ENCODE measurements around the gene GIGYF1.
"Not testable (repeated sequence)": the region's sequence is repeated elsewhere in the genome, so short reads cannot be mapped to it uniquely, and the experiment has no call there.

GIGYF1 gene

DNA sequence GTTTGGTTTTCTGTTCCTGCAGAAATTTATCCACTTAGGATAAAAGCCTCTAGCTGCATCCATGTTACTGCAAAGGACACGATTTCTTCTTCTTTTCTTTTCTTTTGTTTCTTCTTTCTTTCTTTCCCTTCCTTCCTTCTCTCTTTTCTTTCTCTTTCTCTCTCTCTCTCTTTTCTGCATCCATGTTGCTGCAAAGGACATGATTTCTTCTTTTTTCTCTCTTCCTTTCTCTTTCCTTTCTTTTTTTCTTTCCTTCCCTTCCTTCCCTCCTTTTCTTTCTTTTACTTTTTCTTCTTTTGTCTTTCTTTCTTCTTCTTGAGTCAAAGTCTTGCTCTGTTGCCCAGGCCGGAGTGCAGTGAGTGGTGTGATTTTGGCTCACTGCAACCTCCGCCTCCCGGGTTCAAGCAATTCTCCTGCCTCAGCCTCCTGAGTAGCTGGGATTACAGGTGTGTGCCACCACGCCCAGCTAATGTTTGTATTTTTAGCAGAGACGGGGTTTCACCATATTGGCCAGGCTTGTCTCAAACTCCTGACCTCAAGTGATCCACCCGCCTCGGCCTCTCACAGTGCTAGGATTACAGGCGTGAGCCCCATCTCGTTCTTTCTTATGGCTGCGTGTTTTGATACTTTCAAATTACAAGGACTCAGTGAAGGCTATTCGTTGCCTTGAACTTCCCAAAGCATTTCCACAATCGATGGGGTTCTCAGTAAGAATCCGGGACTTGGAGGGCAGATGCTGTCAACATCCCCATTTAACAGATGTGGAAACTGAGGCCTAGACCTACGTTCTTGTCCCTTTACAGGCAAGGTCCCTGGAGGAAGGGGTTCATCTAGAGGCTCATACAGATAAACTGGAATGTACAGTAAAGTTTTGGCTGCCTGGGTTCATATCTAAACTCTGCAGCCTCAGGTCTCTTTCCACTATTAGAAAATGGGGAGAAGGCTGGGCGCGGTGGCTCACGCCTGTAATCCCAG, 22.4 kb downstream of the GIGYF1 start:
- DNase-seq (ENCODE audit: low spot score) = no peak

DNA sequence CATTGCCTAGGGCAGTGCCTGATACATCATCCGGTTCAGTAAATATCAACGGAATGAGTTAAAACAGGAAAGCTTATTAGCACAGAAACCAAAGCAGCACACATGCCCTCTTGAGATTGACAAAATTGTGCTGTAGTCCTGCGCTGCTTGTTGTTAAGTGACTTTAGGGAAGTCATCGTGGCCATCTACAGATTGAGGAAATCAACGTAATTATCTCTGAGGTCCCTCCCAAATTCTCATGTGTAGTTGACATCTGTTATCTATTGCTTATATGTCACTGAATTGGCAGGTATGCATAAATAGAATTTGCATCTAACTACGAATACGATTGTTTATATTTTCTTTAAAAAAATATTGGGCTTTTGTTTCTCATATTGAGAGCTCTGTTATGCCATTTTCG, 24.0 kb downstream of the GIGYF1 start:
- no peak for DNase-seq (ENCODE audit: low spot score)

DNA sequence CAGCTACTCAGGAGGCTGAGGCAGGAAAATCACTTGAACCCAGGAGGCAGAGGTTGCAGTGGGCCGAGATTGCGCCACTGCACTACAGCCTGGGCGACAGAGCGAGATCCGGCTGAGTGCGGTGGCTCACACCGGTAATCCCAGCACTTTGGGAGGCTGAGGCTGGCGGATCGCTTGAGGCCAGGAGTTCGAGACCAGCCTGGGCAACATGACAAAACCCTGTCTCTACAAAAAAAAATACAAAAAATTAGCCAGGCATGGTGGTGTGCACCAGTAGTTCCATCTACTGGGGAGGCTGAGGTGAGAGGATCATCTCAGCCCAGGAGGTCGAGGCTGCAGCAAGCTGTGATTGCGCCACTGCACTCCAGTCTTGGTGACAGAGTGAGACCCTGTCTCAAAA, 24.9 kb downstream of the GIGYF1 start:
- not testable (repeated sequence) for DNase-seq (ENCODE audit: low spot score)

DNA sequence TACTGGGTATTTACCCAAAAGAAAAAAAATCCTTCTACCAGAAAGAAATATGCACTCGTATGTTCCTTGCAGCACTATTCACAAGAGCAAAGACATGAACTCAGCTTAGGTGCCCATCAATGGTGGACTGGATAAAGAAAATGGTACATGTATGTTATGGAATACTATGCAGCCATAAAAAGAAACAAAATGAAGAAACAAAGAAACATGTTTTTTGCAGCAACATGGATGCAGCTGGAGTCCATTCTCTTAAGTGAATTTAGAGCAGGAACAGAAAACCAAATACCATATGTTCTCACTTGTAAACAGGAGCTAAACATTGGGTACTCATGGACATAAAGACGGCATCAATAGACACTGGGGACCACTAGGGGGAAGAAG, 26.0 kb downstream of the GIGYF1 start:
- DNase-seq (ENCODE audit: low spot score) = no peak

DNA sequence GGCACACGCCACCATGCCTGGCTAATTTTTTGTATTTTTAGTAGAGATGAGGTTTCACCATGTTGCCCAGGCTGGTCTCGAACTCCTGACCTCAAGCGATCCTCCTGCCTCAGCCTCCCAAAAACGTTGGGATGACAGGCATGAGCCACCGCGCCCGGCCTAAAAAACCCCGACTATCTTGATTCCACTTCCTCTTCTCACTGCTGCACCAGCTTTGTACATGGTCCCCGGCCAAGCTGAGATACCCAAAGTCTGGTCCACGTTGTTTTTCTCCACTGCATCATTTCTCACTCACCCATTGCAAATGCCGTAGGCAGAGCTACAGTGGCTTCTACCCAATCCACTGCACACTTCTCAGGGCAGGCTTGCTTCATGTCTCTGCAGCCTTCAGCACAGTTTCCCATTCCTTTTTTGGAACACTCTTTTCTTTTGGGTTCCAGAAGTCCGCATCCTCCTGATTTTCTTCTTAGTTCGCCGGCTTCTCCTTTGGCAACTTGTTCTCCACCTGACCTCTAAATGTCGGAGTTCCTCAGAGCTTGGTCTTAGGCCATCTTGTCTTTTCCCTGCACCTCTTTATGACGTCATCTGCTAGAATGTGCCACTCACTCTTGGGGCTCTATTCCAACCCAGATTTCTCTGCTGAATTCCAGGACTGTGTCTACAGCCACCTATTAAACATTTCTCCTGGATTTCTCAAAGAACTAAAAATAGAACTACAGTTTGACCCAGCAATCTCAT, 26.6 kb downstream of the GIGYF1 start:
- no peak for DNase-seq (ENCODE audit: low spot score)

DNA sequence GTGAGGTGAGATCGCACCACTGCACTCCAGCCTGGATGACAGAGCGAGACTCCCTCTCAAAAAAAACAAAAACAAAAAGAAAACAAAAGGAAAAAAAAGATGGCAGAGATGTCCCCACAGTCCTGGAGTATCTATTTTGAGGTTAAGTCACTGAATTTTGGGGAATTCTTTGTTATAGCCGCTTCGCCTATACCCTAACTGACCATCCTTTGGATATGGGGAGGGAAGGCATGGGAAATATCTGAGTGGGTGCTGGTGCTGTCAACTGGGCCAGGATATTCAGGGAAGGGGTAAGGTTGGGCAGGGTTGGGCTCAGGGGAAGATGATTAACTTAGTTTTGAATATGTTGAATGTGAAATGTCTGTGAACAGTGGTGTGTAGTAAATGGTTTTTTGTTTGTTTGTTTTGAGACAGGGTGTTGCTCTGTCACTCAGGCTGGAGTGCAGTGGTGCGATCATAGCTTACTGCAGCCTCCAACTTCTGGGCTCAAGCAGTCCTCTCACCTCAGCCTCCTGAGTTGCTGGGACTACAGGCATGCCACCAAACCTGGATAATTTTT, 28.8 kb downstream of the GIGYF1 start:
- DNase-seq (ENCODE audit: low spot score) = no peak

DNA sequence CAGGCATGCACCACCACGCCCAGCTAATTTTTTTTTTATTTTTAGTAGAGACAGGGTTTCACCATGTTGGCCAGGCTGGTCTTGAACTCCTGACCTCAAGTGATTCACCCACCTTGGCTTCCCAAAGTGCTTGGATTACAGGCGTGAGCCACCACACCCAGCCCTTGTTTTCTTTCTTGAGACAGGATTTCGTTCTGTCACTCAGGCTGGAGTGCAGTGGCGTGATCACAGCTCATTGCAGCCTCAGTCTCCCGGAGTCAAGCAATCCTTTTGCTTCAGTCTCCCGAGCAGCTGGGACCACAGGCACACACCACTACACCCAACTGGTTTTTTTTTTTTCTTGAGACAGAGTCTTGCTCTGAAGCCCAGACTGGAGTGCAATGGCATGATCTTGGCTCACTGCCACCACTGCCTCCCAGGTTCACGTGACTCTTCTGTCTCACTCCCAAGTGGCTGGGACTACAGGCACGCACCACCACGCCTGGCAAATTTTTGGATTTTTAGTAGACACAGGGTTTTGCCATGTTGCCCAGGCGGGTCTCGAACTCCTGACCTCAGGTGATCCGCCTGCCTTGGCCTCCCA, 31.8 kb downstream of the GIGYF1 start:
- DNase-seq (ENCODE audit: low spot score) = not testable (repeated sequence)

DNA sequence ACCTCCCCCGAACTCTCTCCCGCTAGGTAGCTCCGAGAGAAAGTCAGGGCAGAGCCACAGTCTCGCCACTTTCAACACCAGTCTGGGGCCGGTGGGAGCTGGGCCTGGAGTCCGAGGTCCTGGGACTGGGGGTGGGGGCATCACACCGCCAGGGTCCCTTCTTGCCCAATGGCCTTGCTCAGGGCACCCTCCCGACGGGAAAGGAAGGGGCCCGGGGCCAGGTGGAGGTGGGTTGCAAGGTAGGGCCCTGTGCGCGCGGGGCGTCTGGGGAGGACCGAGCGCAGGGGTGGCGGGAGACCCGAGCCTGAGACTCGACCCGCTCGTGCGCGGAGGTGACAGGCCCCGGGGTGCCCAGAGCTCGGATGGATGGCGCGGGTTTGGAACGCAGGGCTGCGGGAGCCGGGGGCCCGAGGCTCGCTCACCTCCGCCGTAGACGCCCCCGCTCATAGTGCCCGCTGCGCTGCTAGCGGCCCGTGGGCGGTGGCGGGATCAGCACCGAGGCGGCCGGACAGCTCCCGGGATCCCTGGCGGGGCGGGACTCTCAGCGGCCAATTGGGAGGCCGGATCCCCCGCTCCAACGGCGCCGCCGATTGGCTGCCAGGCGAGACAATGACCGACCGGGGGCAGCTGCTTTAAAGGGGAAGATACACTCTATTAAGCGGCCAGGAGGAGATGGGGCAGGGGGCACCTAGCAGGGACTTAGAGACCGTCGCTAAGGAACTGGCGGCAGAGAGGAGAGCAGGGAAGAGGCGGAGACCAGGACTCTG, 38.0 kb downstream of the GIGYF1 start, which contains the start of gene ACTL6B:
ACTL6B (minus strand) TSS at position 541 of the 767 bp plus-strand sequence; CDS start at position 447, 94 bp downstream.
- DNase-seq (ENCODE audit: low spot score) = peak; percentile 99

DNA sequence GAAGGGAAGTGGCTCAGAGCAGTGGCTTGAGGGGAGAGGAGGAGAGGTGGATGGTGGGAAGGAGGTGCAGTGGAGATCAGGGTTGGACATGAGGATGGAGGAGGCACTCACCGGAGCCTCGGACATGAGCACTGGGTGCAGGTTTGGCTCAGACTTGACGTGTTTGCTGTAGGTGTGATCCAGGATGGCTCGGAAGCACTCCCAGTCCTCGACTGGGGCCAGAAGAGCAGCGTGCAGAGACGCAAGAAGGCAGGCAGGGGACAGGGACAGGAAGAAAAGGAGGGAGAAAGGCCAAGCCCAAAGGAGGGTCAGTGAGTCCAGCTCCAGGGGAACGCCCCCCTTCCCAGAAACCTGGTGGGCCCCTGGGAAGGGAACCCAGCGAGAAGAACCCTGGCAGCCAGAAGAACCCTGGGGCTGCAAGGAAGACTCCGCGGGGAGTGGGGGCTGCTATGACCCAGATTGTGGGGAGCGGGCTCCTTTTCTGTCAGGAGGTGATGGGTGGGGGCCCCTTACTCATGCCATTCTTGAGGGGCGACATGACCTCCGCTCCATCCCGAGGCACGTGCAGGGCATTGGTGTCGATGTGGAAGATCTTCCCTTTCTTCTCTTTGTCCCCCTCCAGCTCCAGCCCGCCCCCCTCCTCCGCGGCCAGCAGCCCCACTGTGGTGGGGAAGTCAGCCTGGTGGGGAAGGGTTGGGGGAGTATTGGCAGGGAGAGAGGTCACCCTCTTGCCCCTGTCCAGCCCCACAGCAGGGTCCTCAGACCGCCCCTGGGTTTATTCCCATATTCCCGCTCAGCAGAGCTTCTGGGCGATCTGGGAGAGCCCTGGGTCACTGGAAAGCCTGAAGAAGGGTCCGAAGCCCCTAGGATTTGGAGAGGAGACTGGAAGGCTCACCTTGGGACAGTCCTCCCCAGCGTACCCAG, 38.9 kb downstream of the GIGYF1 start:
- peak; percentile 43 for DNase-seq (ENCODE audit: low spot score)

DNA sequence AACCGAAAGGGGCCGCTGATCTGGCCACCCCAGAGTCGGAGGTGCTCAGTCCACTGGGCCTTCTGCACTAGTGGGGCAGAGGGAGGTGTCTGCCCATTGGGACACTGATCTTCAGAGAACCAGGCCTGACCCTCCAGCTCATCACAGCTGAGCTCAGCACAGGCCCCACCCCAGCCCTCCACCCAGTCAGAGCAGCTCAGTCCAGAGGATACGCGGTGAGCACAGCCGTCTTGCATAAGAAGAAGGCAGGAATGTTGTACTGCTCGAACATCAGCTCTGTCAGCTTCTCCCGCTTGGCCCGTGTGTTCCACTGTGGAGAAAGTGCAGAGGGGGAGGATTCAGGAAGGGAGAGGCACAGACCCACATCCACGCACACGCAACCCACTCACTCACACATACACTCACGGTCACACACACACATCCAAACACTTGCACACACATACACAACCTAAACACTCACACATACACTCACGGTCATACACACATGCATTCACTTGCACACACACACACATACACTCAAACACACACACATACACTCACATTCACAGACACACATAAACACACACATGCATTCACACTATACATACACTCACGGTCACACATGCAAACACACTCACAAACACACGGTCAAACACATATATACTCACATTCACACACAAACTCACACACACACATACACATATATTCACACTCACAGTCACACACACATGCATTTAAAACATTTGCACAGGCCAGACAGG, 44.1 kb downstream of the GIGYF1 start:
- no peak for DNase-seq (ENCODE audit: low spot score)

DNA sequence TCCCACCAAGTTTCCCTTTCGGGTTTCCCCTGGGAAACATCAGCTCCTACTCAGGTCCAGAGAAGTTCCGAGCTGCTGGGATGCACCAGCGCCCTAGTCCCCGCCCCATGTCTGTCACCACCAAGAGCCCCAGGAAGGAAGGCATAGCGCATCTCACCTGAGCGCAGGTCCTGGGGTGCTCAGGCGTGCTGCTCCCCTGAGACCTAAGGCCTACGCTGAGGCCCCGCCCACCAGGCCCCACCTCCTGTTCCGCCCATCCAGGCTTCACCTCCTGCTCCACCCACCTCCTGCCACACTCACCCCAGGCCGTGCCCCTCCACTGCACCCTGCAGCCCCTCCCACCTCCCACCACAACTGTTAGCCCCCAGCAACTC, 51.5 kb downstream of the GIGYF1 start:
- DNase-seq (ENCODE audit: low spot score) = no peak

DNA sequence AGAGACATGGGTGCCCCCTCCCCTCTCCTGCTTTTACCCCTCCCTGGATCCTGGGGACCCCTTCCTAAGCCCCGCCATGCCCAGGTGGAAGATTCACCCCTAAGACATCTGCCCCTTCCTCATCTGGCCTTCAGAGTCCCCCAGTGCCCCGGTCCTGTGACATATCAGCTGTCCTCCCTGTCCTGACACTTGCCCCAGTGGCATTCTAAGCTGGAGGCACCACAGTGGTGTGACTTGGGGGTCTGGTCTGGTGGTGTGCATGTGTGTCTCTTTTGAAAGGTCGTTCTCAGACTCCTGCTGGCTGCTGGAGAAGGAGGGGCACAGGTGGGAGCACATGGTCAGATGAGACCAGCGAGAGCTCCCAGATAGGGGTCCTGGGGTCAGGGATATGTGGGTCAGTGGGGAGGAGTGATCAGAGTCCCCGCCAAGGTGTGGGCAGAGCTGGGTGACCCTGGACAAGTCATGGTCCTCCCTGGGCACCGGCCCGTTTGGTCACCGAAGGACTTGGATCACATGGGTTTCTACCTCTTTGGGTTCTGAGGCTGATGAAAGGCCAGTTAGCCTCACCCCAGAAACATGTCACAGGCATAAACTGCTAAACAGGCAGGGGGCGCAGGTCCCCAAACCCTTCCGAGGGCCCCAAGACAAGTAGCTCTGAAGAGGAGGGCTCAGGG, 52.1 kb downstream of the GIGYF1 start:
- DNase-seq (ENCODE audit: low spot score) = no peak

DNA sequence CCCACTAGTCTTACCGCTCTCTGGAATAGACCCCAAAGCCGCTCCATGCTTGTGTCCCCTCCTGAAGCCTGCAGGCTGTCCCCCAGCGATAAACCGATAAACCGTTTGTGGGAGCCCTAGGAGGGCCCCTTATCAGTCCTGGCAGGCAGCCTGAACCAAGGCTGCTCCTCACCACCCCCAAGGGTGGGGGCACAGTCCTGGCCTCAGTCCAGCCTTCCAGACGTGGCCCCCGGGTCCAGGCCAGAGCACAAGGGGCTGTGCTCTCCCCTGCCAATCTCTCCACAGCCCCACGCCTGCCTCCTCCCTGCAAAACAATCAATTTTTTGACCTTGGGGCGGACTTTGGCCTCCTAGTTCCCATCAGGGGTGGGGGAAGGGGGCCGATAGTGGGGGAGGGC, 52.6 kb downstream of the GIGYF1 start, which contains the start of gene TFR2:
TFR2 (minus strand) TSS at position 90 of the 397 bp plus-strand sequence; CDS start at position 47, 43 bp downstream.
- no peak for DNase-seq (ENCODE audit: low spot score)

DNA sequence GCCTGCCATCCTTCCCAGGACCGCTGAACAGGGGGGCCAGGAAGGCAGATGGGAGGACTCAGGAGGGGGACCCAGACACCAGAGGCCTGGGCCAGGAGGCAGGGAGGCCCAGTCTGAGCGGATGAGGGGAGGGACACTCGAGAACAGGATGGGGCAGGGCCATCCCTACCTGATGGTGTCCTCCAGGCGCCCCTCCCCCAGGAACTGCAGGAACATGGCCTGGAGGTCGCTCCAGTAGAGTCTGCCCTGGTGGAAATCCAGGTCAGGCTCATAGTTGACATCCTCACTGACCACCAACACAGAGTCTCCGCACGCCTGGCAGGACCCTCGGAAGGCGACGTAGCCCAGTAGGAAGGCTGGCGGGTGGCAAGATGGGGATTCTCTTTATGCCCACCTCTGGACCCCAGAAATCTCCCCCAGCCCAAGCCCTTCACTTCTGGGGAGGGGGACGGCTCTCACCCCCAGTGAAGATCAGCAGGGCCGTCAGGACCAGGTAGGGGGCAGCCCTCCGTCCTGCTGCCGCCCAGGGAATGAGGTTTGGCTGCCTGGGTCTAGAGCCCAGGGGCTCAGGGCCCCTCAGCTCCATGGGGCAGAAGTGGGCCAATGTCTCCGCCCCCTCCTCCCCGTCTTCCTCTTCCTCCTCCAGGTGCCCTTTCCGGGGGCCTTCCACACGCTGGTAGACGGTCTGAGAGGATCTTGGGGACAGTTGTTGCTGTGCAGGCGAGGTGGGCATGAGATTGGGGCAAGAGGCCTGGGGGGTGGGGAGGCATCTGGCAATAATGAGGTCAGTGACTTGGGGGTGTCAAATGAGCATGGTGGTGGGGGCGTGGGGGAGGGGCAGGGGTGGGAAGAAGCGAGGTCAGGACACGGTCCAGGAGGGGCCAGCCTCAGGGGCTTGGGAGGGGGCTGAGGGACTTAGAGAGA, 53.3 kb downstream of the GIGYF1 start:
- DNase-seq (ENCODE audit: low spot score) = no peak

DNA sequence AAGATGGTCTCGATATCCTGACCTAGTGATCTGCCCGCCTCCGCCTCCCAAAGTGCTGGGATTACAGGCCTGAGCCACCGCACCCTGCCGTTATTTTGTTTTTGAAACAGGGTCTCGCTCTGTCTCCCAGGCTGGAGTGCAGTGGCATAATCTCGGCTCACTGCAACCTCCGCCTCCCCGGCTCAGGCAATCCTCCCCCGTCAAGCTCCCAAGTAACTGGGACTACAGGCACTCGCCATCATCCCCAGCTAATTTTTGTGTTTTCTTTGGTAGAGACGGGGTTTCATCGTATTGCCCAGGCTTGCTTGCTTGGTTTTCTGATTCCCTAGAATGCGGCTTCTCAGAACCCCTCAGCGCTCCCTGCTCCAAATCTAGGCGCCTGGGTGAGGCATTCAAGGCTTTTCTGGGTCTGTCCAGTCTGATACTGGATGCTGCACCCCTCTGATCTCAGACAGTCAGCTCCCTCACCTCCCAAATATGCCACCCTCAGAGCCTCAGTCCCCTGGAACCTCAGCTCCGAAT, 54.0 kb downstream of the GIGYF1 start:
- DNase-seq (ENCODE audit: low spot score) = no peak

DNA sequence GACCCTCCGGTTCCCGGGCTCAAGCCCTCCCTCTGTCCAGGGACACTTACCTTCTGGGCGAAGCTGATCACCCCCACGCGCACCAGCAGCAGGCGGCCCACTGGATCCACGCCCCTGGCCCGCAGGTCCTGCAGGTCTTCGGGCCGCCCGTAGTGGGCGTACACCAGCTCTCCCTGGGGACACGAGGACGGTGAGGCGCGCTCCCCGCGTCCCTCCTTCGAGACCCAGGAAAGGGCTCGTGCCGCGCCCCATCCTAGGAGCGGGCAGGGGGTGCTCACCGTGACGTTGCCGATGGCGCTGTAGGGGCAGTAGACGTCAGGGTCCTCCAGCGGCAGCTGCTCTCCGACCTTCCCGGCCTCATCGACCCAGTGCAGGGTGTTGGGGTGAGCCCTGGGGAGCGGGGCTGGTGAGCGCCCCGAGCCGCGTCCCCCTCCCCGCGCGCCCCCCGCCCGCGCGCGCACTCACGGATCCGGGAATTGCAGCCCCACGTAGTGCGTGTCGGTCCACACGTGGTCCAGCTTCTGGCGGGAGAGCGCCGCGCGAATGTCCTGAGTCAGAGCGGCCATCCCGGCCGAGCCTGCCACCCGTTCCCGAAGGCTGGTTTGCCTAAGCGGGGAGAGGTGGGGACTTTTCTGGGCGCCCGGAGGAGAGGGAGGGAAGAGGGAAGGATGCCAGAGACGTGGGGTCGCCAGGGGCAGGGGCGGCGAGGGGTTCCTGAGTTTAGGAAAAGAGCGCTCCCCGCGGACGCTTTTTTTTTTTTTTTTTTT, 60.9 kb downstream of the GIGYF1 start:
- peak; percentile 68 for DNase-seq (ENCODE audit: low spot score)

DNA sequence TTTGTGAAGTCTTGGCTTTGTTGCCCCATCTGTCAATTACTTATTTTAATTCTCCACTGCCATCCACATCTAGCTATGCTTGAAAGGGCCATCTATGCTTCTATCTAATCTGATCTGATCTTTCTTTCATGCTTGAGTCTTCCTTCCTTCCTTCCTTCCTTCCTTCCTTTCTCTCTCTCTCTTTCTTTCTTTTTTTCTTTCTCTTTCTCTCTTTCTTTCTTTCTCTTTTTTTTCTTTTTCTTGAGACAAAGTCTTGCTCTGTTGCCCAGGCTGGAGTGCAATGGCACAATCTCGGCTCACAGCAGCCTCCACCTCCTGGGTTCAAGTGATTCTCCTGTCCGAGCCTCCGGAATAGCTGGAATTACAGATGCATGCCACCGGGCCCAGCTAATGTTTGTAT, 64.0 kb downstream of the GIGYF1 start:
- DNase-seq (ENCODE audit: low spot score) = no peak

All from D341Med (cell line).